Endodermal cell (in vitro differentiated cells): ENCODE measurements around the gene KIAA1671. TPM values are rescaled to one million over a fixed set of nuclear protein-coding genes. Genes with fewer than 3 reads are reported as not detected.
A peak's percentile ranks its signal among the peaks of the same experiment; 100 is the strongest.

Source experiments
- DNase-seq: peaks from one replicate; pipeline ENCODE4 v3.0.0-alpha.2; 2017
- H3K27ac ChIP-seq: 2 replicates; pipeline ENCODE4 v1.5.1; 2013; ENCODE audit warnings: mild to moderate bottlenecking, low read depth, low read length, moderate library complexity
- H3K27me3 ChIP-seq: 2 replicates; pipeline ENCODE4 v1.6.1; 2013; ENCODE audit warnings: mild to moderate bottlenecking, low read length, moderate library complexity; ENCODE audit not compliant: insufficient read depth, control insufficient read depth, poor library complexity, severe bottlenecking
- H3K36me3 ChIP-seq: 2 replicates; pipeline ENCODE4 v1.7.0; 2013; ENCODE audit warnings: mild to moderate bottlenecking, low read length, moderate library complexity; ENCODE audit not compliant: control insufficient read depth, insufficient read depth
- H3K4me1 ChIP-seq: one replicate; pipeline ENCODE4 v1.7.0; 2013; ENCODE audit warnings: low read length; ENCODE audit not compliant: control insufficient read depth, insufficient read depth
- H3K4me3 ChIP-seq: 2 replicates; pipeline ENCODE4 v1.5.1; 2013; ENCODE audit warnings: mild to moderate bottlenecking, low read length, moderate library complexity
- H3K9ac ChIP-seq: 2 replicates; pipeline ENCODE4 v1.6.1; 2013; ENCODE audit warnings: mild to moderate bottlenecking, low read length, moderate library complexity; ENCODE audit not compliant: poor library complexity, severe bottlenecking; ENCODE audit errors: extremely low read depth
- H3K9me3 ChIP-seq: 2 replicates; pipeline ENCODE4 v1.6.1; 2013; ENCODE audit warnings: mild to moderate bottlenecking, low read length, moderate library complexity; ENCODE audit not compliant: control insufficient read depth
- H3K27ac Mint-ChIP-seq: 2 replicates; pipeline ENCODE4 v1.8.0; 2020; ENCODE audit warnings: mixed read lengths
- H3K27me3 Mint-ChIP-seq: 2 replicates; pipeline ENCODE4 v1.8.0; 2021; ENCODE audit warnings: mild to moderate bottlenecking, mixed read lengths; ENCODE audit not compliant: insufficient read depth
- H3K36me3 Mint-ChIP-seq: 2 replicates; pipeline ENCODE4 v1.8.0; 2020; ENCODE audit warnings: low read depth, mixed read lengths
- H3K4me1 Mint-ChIP-seq: 2 replicates; pipeline ENCODE4 v1.8.0; 2020; ENCODE audit warnings: mixed read lengths
- H3K4me3 Mint-ChIP-seq: 2 replicates; pipeline ENCODE4 v1.8.0; 2020; ENCODE audit warnings: mild to moderate bottlenecking, moderate library complexity, mixed read lengths
- H3K9me3 Mint-ChIP-seq: 2 replicates; pipeline ENCODE4 v1.8.0; 2020; ENCODE audit warnings: mild to moderate bottlenecking, mixed read lengths
- CTCF ChIP-seq: fragments of 200-600 bp; sonication (generic); conservative IDR thresholded peaks from 2 replicates; pipeline ENCODE4 v1.5.0; 2021; ENCODE audit warnings: antibody characterized with exemption, mild to moderate bottlenecking
- WGBS, 2 experiments: methylation state at CpG; one replicate each; pipeline versions ENCODE4 v1.1.5 to v1.1.7; 2013; ENCODE audit warnings: missing lambda C conversion rate in 2 of 2, mixed read lengths in 1 of 2; ENCODE audit not compliant: insufficient coverage in 1 of 2, insufficient read length in 1 of 2; 5-methylcytosine and 5-hydroxymethylcytosine counted together
- total RNA-seq, 2 donors: library from RNA; stranded (reverse); fragmentation: NEBNext Ultra II Directional in 1 of 2; extraction: Animal tissue kit (Norgen Biotek cat#: 25700) in 1 of 2; gene quantifications; 2 replicates in 1 of 2; 3 replicates in 1 of 2; pipeline ENCODE4 v1.2.1, GENCODE V29; 2021

The KIAA1671 gene
- total RNA-seq, 2 donors from 2014 or later, result 38.8 to 43.7 TPM

DNA sequence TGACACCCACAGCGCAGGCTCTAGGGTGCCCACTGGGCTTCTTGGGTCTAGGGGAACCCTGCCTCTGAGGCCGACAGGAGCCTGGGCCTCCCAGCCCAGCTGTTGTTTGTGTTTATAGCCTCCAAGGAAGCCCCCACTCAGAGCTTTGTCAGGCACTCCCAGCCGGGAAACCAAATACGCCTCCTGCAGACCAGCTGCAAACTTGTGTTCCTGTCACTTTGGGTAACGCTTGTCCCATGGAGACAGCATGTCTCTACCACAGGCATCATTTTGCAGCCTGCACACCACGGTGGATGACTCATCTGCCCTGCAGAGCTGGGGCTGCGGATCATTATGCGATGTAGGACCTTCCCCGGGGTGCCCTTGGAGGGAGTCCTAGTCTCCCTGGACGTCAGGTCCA lies 206.5 kb downstream of the KIAA1671 start:
- H3K9me3 Mint-ChIP-seq, result no peaks in the 10 kb centered on the region
- Histone ChIP-seq H3K4me1 (peaks cover 3% of the 10 kb centered on the region), H3K4me3 (no peak overlapping the region)

GRCh38 chr22:25160120-25160996 lies 207.8 kb downstream of the KIAA1671 start:
- Mint-ChIP-seq H3K27ac (no peak overlapping the region), H3K4me1 (peaks cover under 1% of the 10 kb centered on the region), H3K4me3 (no peak overlapping the region), H3K9me3 (no peaks in the 10 kb centered on the region), H3K27me3 (no peaks in the 10 kb centered on the region), H3K36me3 (peaks cover 2% of the 10 kb centered on the region)
- H3K9ac ChIP-seq, result no peak overlapping the region
- no peak for TF ChIP-seq CTCF
- H3K9me3 ChIP-seq, result no peaks in the 10 kb centered on the region
- H3K4me1 ChIP-seq, result no peaks in the 10 kb centered on the region
- WGBS, 2 experiments, result 94 to 100% methylated on average over 6 to 11 of the region's 11 CpGs
- DNase-seq, result no peak
- H3K27ac ChIP-seq, result no peak overlapping the region
- H3K36me3 ChIP-seq, result no peaks in the 10 kb centered on the region
- no peaks in the 10 kb centered on the region for H3K27me3 ChIP-seq
- H3K4me3 ChIP-seq, result no peak overlapping the region

More for the DNA sequence above, 206.5 kb downstream of the KIAA1671 start:
- Mint-ChIP-seq H3K27ac (peak overlapping the region; percentile 66), H3K27me3 (no peaks in the 10 kb centered on the region), H3K4me3 (no peak overlapping the region), H3K4me1 (peaks cover 10% of the 10 kb centered on the region), H3K36me3 (peaks cover 2% of the 10 kb centered on the region)
- Histone ChIP-seq H3K27ac (no peak overlapping the region), H3K36me3 (no peaks in the 10 kb centered on the region), H3K27me3 (no peaks in the 10 kb centered on the region), H3K9ac (no peak overlapping the region), H3K9me3 (no peaks in the 10 kb centered on the region)
- TF ChIP-seq CTCF, result no peak
- DNase-seq, result no peak
- WGBS, 2 experiments, result 69 to 84% methylated on average over 8 to 10 of the region's 10 CpGs

- TF ChIP-seq CTCF, result no peak
- Histone ChIP-seq H3K27me3 (no peaks in the 10 kb centered on the region), H3K4me1 (no peaks in the 10 kb centered on the region), H3K27ac (no peak overlapping the region), H3K9me3 (no peaks in the 10 kb centered on the region), H3K36me3 (no peaks in the 10 kb centered on the region), H3K4me3 (no peak overlapping the region), H3K9ac (no peak overlapping the region)
- no peak overlapping the region for H3K4me3 Mint-ChIP-seq
- WGBS, 2 experiments, result 83 to 88% methylated on average over 14 of the region's 14 CpGs
- DNase-seq, result no peak
- no peak overlapping the region for H3K27ac Mint-ChIP-seq
- H3K9me3 Mint-ChIP-seq, result no peaks in the 10 kb centered on the region
- H3K27me3 Mint-ChIP-seq, result no peaks in the 10 kb centered on the region
- no peaks in the 10 kb centered on the region for H3K4me1 Mint-ChIP-seq
- peaks cover 2% of the 10 kb centered on the region for H3K36me3 Mint-ChIP-seq
These were observed 208.8 kb downstream of the KIAA1671 start for GRCh38 chr22:25161017-25161915.
